ENCODE measurements around the gene CAMK1G.

DNA sequence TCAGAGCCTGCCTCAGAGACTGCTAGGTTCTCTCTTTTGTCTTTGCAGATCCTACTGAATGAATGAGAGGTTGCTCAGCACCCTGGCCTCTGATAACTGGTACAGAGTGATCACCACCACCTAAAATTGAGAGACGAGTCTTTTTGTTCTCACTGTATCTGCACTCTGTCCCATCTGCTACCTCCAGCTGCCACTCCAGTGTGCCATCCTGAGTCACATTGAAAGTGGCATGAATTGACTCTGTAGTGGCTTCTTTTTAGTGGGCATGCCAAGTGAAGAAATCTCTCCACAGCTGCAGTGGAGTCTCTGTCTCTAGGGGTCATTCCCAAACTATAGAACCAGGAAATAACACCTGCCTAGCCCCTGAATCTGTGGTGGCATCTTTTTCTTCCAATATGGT is 14.7 kb downstream of the CAMK1G start:
- TF ChIP-seq POLR2A (IDR thresholded peaks at IDR 0.05; ENCODE audit: low read depth, low read length) = no peak
- TF ChIP-seq TAF1 (IDR thresholded peaks at IDR 0.05; ENCODE audit: borderline replicate concordance, low read depth, low read length) = no peak
- TF ChIP-seq POLR2AphosphoS5 (IDR thresholded peaks at IDR 0.05; ENCODE audit: low read depth, low read length) = no peak
